IMR-90 (cell line): Measurements from ENCODE around the gene GRHL3.

Experiments
- BHLHE40 ChIP-seq: fragments of 150-350 bp; IDR thresholded peaks from 2 replicates; pipeline ENCODE4 v1.6.1; 2016; ENCODE audit warnings: mild to moderate bottlenecking, low read depth, low read length
- CEBPB ChIP-seq: IDR thresholded peaks from 2 replicates; pipeline ENCODE4 v1.6.1; 2012; ENCODE audit warnings: low read depth, low read length, improper control_type of control experiment
- CHD1 ChIP-seq: IDR thresholded peaks from 2 replicates; pipeline ENCODE4 v1.6.1; 2012; ENCODE audit warnings: low read depth, low read length, improper control_type of control experiment
- CTCF ChIP-seq: conservative IDR thresholded peaks from 2 replicates; pipeline ENCODE4 v1.5.1; 2012; ENCODE audit warnings: mild to moderate bottlenecking, low read depth, low read length, improper control_type of control experiment
- MAZ ChIP-seq: IDR thresholded peaks from 2 replicates; pipeline ENCODE4 v1.6.1; 2012; ENCODE audit warnings: low read depth, mild to moderate bottlenecking, low read length, improper control_type of control experiment, moderate library complexity, borderline replicate concordance
- MXI1 ChIP-seq: IDR thresholded peaks from 2 replicates; pipeline ENCODE4 v1.6.1; 2012; ENCODE audit warnings: low read depth, mild to moderate bottlenecking, low read length, moderate library complexity, borderline replicate concordance
- POLR2A ChIP-seq: IDR thresholded peaks from 2 replicates; pipeline ENCODE4 v1.6.1; 2012; ENCODE audit warnings: mild to moderate bottlenecking, low read depth, low read length
- RFX5 ChIP-seq: IDR thresholded peaks from 2 replicates; pipeline ENCODE4 v1.8.0; 2012; ENCODE audit warnings: low read depth, mild to moderate bottlenecking, low read length, moderate library complexity
- SMC3 ChIP-seq: fragments of 150-350 bp; IDR thresholded peaks from 2 replicates; pipeline ENCODE4 v1.6.1; 2016; ENCODE audit warnings: low read depth, mild to moderate bottlenecking, antibody characterized with exemption, low read length, moderate library complexity
- USF2 ChIP-seq: fragments of 150-350 bp; IDR thresholded peaks from 2 replicates; pipeline ENCODE4 v1.6.1; 2017; ENCODE audit warnings: mild to moderate bottlenecking, antibody characterized with exemption, low read length, low read depth

DNA sequence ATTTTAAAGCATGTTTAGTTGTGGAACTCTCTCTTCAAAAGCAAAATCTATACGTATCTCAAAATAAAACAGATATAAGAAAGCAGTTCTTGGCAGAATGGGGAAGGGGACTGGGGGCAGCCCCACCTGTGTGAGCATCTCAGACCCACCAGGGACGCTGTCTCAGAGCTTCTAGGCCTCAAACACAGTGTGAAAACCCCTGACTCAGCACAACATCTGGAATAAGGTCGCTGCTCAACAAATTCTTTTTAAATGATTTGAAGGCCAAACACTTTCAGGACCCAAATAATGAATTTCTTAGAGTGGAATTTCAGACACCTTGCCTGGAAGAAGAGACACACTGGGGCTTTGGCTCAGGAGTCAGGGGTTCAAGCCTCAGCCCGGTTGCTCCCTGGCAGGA is 27.1 kb upstream of the GRHL3 start:
- no peak for TF ChIP-seq POLR2A
- no peak for TF ChIP-seq CTCF
- TF ChIP-seq MAZ, result no peak
- TF ChIP-seq SMC3, result no peak
- TF ChIP-seq RFX5, result no peak
- no peak for TF ChIP-seq MXI1
- TF ChIP-seq CEBPB, result no peak
- no peak for TF ChIP-seq BHLHE40
- no peak for TF ChIP-seq USF2
- TF ChIP-seq CHD1, result no peak
